IPS-18c (cell line): ENCODE data around the gene RAB8B.
"Not testable (repeated sequence)": the region's sequence is repeated elsewhere in the genome, so short reads cannot be mapped to it uniquely, and the experiment has no call there.

Source experiments
- H3K4me3 ChIP-seq: 2 replicates; pipeline ENCODE4 v1.7.0; 2013; ENCODE audit warnings: low read depth, mild to moderate bottlenecking, low read length, moderate library complexity; ENCODE audit not compliant: insufficient read depth
- H3K9me3 ChIP-seq: one replicate; pipeline ENCODE4 v1.6.1; 2013; ENCODE audit warnings: mild to moderate bottlenecking, low read length, moderate library complexity; ENCODE audit not compliant: control insufficient read depth, insufficient read depth

RAB8B gene

GRCh38 chr15:63195569-63196015, 6.2 kb downstream of the RAB8B start:
- H3K4me3 ChIP-seq = no peak overlapping the region
- no peaks in the 10 kb centered on the region for H3K9me3 ChIP-seq

GRCh38 chr15:63196842-63197241, 7.4 kb downstream of the RAB8B start:
- H3K9me3 ChIP-seq = no peaks in the 10 kb centered on the region
- no peak overlapping the region for H3K4me3 ChIP-seq

- Histone ChIP-seq H3K9me3 (no peaks in the 10 kb centered on the region), H3K4me3 (no peak overlapping the region)
Observed at GRCh38 chr15:63197626-63198025, 8.2 kb downstream of the RAB8B start.

DNA sequence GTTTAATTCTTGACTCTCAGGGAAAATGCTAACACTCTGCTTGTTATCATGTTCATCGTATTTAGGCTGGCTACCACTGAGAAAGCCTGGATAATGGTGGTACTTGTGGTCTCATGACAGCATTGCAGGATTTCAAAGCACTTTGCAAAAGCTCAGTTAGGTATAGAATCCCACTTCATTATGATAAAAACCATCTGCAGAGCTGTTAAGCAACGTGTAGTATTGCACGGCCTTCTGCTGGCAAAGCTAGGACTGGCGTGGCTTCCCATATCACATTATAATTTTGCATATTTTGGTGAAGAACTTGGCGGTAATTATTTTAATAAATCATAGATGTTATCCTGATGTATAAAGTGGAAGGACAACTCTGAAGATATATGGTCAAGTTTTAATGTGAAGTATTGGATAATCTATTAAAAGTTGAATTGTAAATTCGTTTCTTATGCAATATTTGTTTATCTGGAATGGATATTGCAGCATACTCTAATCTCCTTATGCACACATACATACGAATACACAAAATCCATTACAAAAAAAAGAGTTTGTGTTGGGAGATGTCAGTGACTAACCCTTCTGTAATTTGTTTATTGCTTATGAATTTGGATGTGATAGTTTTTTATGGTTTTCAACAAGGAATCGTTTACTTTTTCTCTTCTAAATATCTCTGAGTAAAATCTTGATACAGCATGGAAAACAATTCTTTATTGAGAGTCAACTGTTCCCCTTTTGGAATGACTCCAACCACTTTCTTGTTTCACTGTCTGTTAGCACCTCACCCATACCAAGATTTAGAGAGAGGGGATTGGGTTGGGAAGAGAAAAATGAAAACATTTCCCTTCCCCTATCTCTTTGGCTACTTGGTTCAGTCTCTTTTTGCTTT, 9.2 kb downstream of the RAB8B start:
- Histone ChIP-seq H3K9me3 (no peaks in the 10 kb centered on the region), H3K4me3 (no peak overlapping the region)

DNA sequence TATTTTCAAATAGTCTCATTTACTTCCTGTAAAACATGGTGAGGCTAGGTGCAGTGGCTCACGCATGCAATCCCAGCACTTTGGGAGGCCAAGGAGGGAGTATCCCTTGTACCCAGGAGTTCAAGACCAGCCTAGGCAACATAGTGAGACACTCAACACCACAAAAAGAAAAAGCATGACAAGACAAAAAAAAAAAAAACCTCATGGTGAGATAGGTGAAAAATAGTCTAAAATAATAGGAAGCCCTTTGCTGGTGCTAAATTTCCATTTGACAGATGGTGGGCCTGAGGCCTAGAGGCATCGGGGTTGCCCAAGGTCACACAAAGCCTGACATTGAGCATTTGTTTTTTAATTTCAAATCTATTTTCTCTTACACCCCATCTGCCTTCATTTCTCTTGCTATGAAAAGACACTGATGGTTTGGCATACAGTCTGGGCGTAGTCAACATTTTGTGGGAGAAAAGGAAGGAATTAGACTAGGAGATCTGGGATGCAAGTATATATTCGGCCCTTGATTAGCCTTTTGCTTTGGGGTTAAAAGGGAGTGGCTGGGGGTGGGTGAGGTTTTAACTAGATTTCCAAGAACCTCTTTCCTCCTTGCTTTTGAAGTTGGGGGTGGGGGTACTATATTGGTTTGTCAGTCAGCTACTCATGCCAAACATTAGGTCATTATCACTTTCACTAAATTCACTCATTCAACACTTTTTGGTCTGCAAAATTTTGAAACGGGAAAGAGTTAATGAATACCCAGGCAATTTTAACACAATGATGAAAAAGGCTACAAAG, 11.3 kb downstream of the RAB8B start:
- Histone ChIP-seq H3K4me3 (no peak overlapping the region), H3K9me3 (no peaks in the 10 kb centered on the region)

DNA sequence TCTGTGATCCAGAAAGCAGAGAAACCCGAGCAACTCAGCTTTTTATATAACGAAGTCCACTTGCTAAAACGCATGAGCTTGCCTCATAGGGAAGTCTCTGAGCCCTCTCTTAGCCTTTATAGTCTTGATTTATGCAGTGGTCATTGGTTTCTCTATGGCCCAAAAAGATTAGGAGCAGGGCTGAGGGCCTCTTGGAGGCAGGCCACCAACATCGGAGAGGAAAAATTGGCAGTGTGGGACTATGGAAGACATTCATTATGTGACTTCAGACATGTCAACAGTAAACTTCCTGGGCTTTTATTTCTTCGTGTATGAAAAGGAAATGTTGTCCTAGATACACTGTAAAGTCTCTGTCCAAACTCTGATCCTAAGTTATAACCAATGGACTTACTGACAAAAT, 13.5 kb downstream of the RAB8B start:
- Histone ChIP-seq H3K9me3 (no peaks in the 10 kb centered on the region), H3K4me3 (no peak overlapping the region)

- Histone ChIP-seq H3K9me3 (no peaks in the 10 kb centered on the region), H3K4me3 (no peak overlapping the region)
Observed at GRCh38 chr15:63203451-63204090, 14.2 kb downstream of the RAB8B start.

DNA sequence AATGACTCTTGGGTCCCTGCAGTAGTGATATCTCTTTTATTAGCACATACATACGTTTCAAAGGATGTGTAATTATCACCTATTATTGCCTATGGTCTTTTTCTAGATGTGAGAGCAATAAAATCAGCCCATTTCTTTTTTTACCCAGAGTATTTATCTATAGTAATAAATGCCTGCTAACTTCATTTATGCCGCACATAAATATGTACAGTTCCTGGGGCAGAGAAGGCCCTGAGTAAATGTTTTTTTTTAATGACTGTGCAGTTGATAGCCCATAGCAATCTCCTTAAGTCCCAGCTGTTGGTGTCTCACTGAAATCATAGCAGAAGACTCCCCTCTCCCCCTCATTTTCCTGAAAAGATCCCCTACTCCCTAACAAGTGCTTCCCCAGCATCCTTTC, 16.7 kb downstream of the RAB8B start:
- Histone ChIP-seq H3K4me3 (no peak overlapping the region), H3K9me3 (no peaks in the 10 kb centered on the region)

- H3K9me3 ChIP-seq, H3K4me3 ChIP-seq: not testable (repeated sequence)
Observed at GRCh38 chr15:63208824-63209223, 19.4 kb downstream of the RAB8B start.

DNA sequence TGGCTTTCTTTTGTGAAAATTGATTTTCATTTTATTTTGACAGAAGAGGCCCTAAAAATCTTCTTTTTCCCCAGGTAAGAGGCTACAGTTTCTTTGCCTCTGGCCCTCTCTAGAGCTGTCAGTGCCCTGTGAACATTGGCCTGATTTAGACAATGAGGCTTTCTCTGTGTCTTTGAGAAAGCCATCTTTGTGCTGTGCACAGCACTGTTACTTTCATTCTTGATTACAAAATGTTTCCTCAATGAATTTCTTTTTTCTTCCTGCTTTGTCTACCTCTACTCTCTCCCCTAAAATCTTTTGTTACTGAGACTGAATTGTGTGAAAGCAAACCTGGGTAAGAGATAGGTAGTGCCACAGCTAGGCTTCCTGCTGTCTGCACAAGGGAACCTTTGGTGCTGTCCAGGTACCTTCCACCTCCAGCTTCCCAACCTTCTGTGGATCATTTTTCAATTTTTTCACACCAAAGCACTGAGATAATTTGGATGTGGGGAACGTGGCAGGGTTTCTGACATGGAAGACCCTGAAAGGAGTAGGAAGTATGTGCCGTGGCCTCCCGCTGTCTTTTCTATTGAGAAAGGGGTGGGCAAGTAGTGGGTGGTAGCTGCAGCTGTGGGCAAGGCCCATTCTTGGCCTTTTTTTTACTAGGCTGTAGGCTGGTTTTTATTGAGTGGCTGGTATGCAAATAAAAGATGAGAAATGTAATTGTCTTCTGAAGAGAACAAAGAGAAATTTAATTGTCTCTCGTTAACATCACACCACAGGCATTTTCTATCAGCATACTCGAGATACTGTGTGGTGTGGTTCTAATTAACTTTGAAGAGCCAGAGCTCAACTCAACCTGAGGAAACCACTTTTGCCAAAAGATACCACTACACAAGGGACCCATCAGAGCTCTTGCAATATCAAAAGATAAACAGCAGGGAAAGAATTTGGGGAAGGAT, 21.0 kb downstream of the RAB8B start:
- Histone ChIP-seq H3K4me3 (no peak overlapping the region), H3K9me3 (no peaks in the 10 kb centered on the region)

GRCh38 chr15:63211092-63211490, 21.7 kb downstream of the RAB8B start:
- H3K4me3 ChIP-seq = no peak overlapping the region
- no peaks in the 10 kb centered on the region for H3K9me3 ChIP-seq

GRCh38 chr15:63211549-63211948, 22.1 kb downstream of the RAB8B start:
- H3K9me3 ChIP-seq = no peaks in the 10 kb centered on the region
- no peak overlapping the region for H3K4me3 ChIP-seq

DNA sequence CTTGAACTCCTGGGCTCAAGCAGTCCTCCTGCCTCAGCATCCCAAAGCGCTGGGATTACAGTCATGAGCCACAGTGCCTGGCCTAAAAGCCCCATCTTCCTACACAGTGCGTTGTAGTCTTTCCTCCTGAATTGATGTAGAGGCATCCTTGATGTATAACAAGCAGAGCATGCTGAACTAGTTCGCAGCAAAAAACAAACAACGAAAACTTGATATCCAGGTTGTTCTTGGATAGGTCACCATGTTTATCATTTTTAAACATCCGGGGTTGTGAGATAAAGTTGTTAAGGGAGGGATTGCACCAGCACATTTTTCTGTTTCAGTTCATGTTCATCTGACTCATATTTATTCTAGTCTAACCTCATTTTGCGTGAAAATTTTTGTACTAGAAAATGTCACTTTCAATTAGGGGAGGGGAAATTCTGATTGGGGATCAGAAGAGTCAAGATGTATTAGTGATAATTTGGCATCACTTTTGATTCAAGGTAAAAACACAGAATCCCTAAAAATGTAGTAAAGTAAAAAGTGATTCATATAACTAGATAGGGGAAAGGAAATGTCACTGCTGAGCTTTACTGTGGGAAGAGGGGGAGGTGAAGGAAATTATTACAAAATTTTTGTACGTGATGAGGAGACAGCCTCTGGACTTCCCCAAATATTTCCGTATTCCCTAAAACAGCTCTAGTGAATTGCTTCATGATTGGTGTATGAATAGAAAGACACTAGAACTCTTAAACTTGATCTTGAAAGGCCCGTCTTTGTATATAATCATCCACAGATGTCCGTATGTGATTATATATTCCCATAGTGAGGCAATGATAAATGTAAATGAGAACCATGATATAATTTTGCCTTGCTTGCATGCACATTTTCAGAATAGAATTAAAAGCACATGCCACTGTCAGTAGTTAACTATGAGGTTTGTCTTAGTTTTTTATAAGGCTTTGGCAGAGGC, 22.9 kb downstream of the RAB8B start:
- H3K4me3 ChIP-seq = no peak overlapping the region

DNA sequence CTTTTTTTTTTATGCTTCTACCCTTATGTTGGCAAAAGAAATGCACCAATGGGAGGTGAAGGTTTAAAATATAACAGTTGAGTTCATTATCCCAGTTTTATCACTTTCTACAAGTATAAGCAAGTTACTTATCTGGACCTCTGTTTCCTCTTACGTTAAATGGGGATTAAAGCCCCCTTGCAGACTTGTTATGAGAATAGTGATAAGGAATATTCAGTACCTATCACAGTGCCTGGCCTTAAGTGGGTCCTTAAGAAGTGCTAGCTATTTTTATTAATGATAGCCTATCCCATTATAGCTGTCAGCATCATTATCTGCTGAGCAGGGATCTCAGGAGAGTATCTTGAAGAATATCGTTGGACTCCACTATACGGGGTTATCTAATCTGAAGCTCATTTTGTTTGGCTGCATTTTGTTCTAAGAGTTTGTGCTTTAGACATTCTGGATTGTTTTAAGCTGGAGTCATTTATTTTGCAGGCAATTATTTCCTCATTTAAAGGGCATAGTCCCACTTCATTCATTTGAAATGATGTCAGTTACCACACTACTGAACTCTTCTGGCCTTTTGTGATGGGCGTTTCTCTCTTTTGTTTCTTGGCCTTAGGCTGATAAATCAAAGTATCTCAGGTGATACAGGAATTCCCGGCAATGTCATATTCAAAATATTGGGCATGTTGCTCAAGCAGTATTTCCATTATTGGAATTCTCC, 28.8 kb downstream of the RAB8B start:
- Histone ChIP-seq H3K9me3 (no peaks in the 10 kb centered on the region), H3K4me3 (no peak overlapping the region)

More for the DNA sequence above, 22.9 kb downstream of the RAB8B start:
- no peaks in the 10 kb centered on the region for H3K9me3 ChIP-seq

- Histone ChIP-seq H3K9me3 (no peaks in the 10 kb centered on the region), H3K4me3 (no peak overlapping the region)
Observed at GRCh38 chr15:63219196-63219710, 29.8 kb downstream of the RAB8B start.
